Measurements from ENCODE around the gene NMUR1. TPM values are rescaled to one million over a fixed set of nuclear protein-coding genes. Genes with fewer than 3 reads are reported as not detected.

Gene NMUR1
- total and polyA plus RNA-seq, 2 experiments from 2014 or later: 0.33 to 0.37 TPM

- no peaks in the 10 kb centered on the region for H4K20me1 ChIP-seq (ENCODE audit: insufficient read depth, poor library complexity, severe bottlenecking)
- no peaks in the 10 kb centered on the region for H3K9me3 ChIP-seq (ENCODE audit: low read depth)
- no peaks in the 10 kb centered on the region for H3K4me1 ChIP-seq (ENCODE audit: insufficient read depth)
- H2AFZ ChIP-seq: no peak overlapping the region
- H3K9me2 ChIP-seq (replicated peaks; ENCODE audit: insufficient read depth): no peaks in the 10 kb centered on the region
- 80% methylated on average over 5 of the region's 5 CpGs for WGBS (ENCODE audit: low lambda C conversion rate, missing lambda C conversion rate)
- no peak overlapping the region for H3K27ac ChIP-seq
- no peaks in the 10 kb centered on the region for H3K79me2 ChIP-seq
- no peak overlapping the region for H3K4me2 ChIP-seq
- DNase-seq (ENCODE audit: low spot score): no peak
- TF ChIP-seq EZH2 (IDR thresholded peaks at IDR 0.05; ENCODE audit: borderline replicate concordance) (no peak), EZH2phosphoT487 (IDR thresholded peaks at IDR 0.05; ENCODE audit: low read depth, severe bottlenecking, unreplicated experiment) (no peak), CTCF (IDR thresholded peaks at IDR 0.05; ENCODE audit: poor library complexity) (no peak)
- no peak overlapping the region for H3K4me3 ChIP-seq
- no peaks in the 10 kb centered on the region for H3K36me3 ChIP-seq (replicated peaks; ENCODE audit: insufficient read depth, low read depth)
- H3K27me3 ChIP-seq: no peaks in the 10 kb centered on the region
Measured at GRCh38 chr2:231512222-231512621, 18.0 kb downstream of the NMUR1 start.

GRCh38 chr2:231503766-231504165, 26.5 kb downstream of the NMUR1 start:
- Histone ChIP-seq H3K27ac (no peak overlapping the region), H3K4me3 (no peak overlapping the region), H3K4me1 (ENCODE audit: insufficient read depth) (no peaks in the 10 kb centered on the region), H3K36me3 (replicated peaks; ENCODE audit: insufficient read depth, low read depth) (no peaks in the 10 kb centered on the region), H2AFZ (no peak overlapping the region), H3K4me2 (no peak overlapping the region), H3K79me2 (no peaks in the 10 kb centered on the region), H3K9me3 (ENCODE audit: low read depth) (no peaks in the 10 kb centered on the region), H3K27me3 (no peaks in the 10 kb centered on the region), H4K20me1 (ENCODE audit: insufficient read depth, poor library complexity, severe bottlenecking) (no peaks in the 10 kb centered on the region), H3K9me2 (replicated peaks; ENCODE audit: insufficient read depth) (no peaks in the 10 kb centered on the region)
- DNase-seq (ENCODE audit: low spot score): no peak
- TF ChIP-seq EZH2phosphoT487 (IDR thresholded peaks at IDR 0.05; ENCODE audit: low read depth, severe bottlenecking, unreplicated experiment) (no peak), CTCF (IDR thresholded peaks at IDR 0.05; ENCODE audit: poor library complexity) (no peak), EZH2 (IDR thresholded peaks at IDR 0.05; ENCODE audit: borderline replicate concordance) (no peak)
- 88% methylated on average over 3 of the region's 3 CpGs for WGBS (ENCODE audit: low lambda C conversion rate, missing lambda C conversion rate)

GRCh38 chr2:231502596-231502995, 27.6 kb downstream of the NMUR1 start:
- Histone ChIP-seq H3K4me3 (no peak overlapping the region), H4K20me1 (ENCODE audit: insufficient read depth, poor library complexity, severe bottlenecking) (no peaks in the 10 kb centered on the region), H2AFZ (no peak overlapping the region), H3K36me3 (replicated peaks; ENCODE audit: insufficient read depth, low read depth) (no peaks in the 10 kb centered on the region), H3K4me2 (no peak overlapping the region), H3K27ac (no peak overlapping the region), H3K4me1 (ENCODE audit: insufficient read depth) (no peaks in the 10 kb centered on the region), H3K9me2 (replicated peaks; ENCODE audit: insufficient read depth) (no peaks in the 10 kb centered on the region), H3K9me3 (ENCODE audit: low read depth) (no peaks in the 10 kb centered on the region), H3K79me2 (no peaks in the 10 kb centered on the region), H3K27me3 (no peaks in the 10 kb centered on the region)
- no peak for DNase-seq (ENCODE audit: low spot score)
- no peak for TF ChIP-seq EZH2phosphoT487 (IDR thresholded peaks at IDR 0.05; ENCODE audit: low read depth, severe bottlenecking, unreplicated experiment)
- TF ChIP-seq EZH2 (IDR thresholded peaks at IDR 0.05; ENCODE audit: borderline replicate concordance): no peak
- no peak for TF ChIP-seq CTCF (IDR thresholded peaks at IDR 0.05; ENCODE audit: poor library complexity)

GRCh38 chr2:231497651-231498050, 32.6 kb downstream of the NMUR1 start:
- Histone ChIP-seq H3K27me3 (no peaks in the 10 kb centered on the region), H3K79me2 (no peaks in the 10 kb centered on the region), H2AFZ (no peak overlapping the region), H3K4me2 (no peak overlapping the region), H3K4me3 (no peak overlapping the region), H3K9me3 (ENCODE audit: low read depth) (no peaks in the 10 kb centered on the region), H3K27ac (no peak overlapping the region), H3K36me3 (replicated peaks; ENCODE audit: insufficient read depth, low read depth) (no peaks in the 10 kb centered on the region), H3K9me2 (replicated peaks; ENCODE audit: insufficient read depth) (no peaks in the 10 kb centered on the region), H4K20me1 (ENCODE audit: insufficient read depth, poor library complexity, severe bottlenecking) (no peaks in the 10 kb centered on the region), H3K4me1 (ENCODE audit: insufficient read depth) (no peaks in the 10 kb centered on the region)
- TF ChIP-seq EZH2phosphoT487 (IDR thresholded peaks at IDR 0.05; ENCODE audit: low read depth, severe bottlenecking, unreplicated experiment): no peak
- no peak for TF ChIP-seq EZH2 (IDR thresholded peaks at IDR 0.05; ENCODE audit: borderline replicate concordance)
- TF ChIP-seq CTCF (IDR thresholded peaks at IDR 0.05; ENCODE audit: poor library complexity): no peak
- WGBS (ENCODE audit: low lambda C conversion rate, missing lambda C conversion rate): 75% methylated on average over 1 of the region's 1 CpG
- no peak for DNase-seq (ENCODE audit: low spot score)
